ENCODE data around the gene CPNE4. TPM values are rescaled to one million over a fixed set of nuclear protein-coding genes. Genes with fewer than 3 reads are reported as not detected.

The CPNE4 gene
- total RNA-seq, 1 donor from 2014 or later, result 2.7 TPM

DNA sequence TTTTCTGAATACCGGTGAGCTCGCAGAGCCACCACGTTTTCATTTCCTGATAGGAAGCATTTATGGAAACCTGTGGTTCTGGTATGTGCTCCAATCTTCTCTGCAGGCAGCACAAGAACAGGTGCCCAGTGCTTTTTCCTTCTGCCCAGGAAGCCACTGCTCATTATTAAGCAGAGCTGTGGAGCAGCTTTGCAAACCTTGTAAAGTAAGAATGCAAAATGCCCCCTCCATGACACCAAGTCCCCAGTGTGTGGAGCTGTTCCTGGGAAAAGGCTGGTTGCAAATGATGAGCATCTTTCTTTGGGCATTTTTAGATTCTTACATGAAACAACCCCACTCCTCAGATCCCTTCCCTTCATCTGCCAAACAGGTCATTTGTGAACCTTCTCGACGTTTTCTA is 466.4 kb downstream of the CPNE4 start:
- no peaks in the 10 kb centered on the region for H3K27me3 Mint-ChIP-seq (ENCODE audit: unreplicated experiment)
- no peak overlapping the region for H3K27ac Mint-ChIP-seq (ENCODE audit: unreplicated experiment)
- no peak for TF ChIP-seq CTCF (IDR thresholded peaks at IDR 0.05; ENCODE audit: partially characterized antibody, unreplicated experiment)
- no peaks in the 10 kb centered on the region for H3K36me3 Mint-ChIP-seq (ENCODE audit: unreplicated experiment)
- no peak overlapping the region for H3K4me3 Mint-ChIP-seq (ENCODE audit: unreplicated experiment)
- no peaks in the 10 kb centered on the region for H3K9me3 Mint-ChIP-seq (ENCODE audit: unreplicated experiment)
- no peak for DNase-seq
- no peaks in the 10 kb centered on the region for H3K4me1 Mint-ChIP-seq (ENCODE audit: low read depth, unreplicated experiment)

DNA sequence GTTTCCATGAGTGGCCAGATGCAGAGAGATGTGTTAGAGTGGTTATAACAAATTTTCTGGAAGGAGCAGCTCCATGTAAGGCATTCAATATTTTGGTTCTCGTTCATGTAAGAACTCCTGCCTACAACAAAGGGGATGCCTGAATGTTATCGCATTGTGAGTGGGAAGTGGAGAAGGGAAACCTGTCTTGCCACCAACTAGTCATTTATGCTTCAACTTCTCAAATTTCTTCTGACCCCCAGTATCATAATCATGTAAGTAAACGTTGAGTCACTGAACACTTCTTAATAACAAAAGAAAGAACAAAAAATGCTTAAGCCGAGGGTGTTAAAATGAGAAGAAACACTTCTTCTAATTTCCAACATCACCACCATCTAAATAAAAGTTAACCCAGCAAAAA is 470.0 kb downstream of the CPNE4 start:
- H3K9me3 Mint-ChIP-seq (ENCODE audit: unreplicated experiment), result no peaks in the 10 kb centered on the region
- no peak overlapping the region for H3K4me3 Mint-ChIP-seq (ENCODE audit: unreplicated experiment)
- H3K27me3 Mint-ChIP-seq (ENCODE audit: unreplicated experiment), result no peaks in the 10 kb centered on the region
- TF ChIP-seq CTCF (IDR thresholded peaks at IDR 0.05; ENCODE audit: partially characterized antibody, unreplicated experiment), result no peak
- no peak overlapping the region for H3K27ac Mint-ChIP-seq (ENCODE audit: unreplicated experiment)
- H3K4me1 Mint-ChIP-seq (ENCODE audit: low read depth, unreplicated experiment), result no peaks in the 10 kb centered on the region
- no peak for DNase-seq
- H3K36me3 Mint-ChIP-seq (ENCODE audit: unreplicated experiment), result no peaks in the 10 kb centered on the region

- H3K27me3 Mint-ChIP-seq (ENCODE audit: unreplicated experiment), result no peaks in the 10 kb centered on the region
- no peak overlapping the region for H3K4me3 Mint-ChIP-seq (ENCODE audit: unreplicated experiment)
- no peaks in the 10 kb centered on the region for H3K9me3 Mint-ChIP-seq (ENCODE audit: unreplicated experiment)
- no peak for DNase-seq
- H3K36me3 Mint-ChIP-seq (ENCODE audit: unreplicated experiment), result no peaks in the 10 kb centered on the region
- TF ChIP-seq CTCF (IDR thresholded peaks at IDR 0.05; ENCODE audit: partially characterized antibody, unreplicated experiment), result no peak
- no peaks in the 10 kb centered on the region for H3K4me1 Mint-ChIP-seq (ENCODE audit: low read depth, unreplicated experiment)
- no peak overlapping the region for H3K27ac Mint-ChIP-seq (ENCODE audit: unreplicated experiment)
Observed at GRCh38 chr3:131561511-131561910, 473.3 kb downstream of the CPNE4 start.

- Mint-ChIP-seq H3K27me3 (ENCODE audit: unreplicated experiment) (no peaks in the 10 kb centered on the region), H3K36me3 (ENCODE audit: unreplicated experiment) (no peaks in the 10 kb centered on the region), H3K27ac (ENCODE audit: unreplicated experiment) (no peak overlapping the region), H3K4me1 (ENCODE audit: low read depth, unreplicated experiment) (no peaks in the 10 kb centered on the region), H3K9me3 (ENCODE audit: unreplicated experiment) (no peaks in the 10 kb centered on the region), H3K4me3 (ENCODE audit: unreplicated experiment) (no peak overlapping the region)
- TF ChIP-seq CTCF (IDR thresholded peaks at IDR 0.05; ENCODE audit: partially characterized antibody, unreplicated experiment), result no peak
- DNase-seq, result no peak
Observed at GRCh38 chr3:131560795-131561194, 474.0 kb downstream of the CPNE4 start.

DNA sequence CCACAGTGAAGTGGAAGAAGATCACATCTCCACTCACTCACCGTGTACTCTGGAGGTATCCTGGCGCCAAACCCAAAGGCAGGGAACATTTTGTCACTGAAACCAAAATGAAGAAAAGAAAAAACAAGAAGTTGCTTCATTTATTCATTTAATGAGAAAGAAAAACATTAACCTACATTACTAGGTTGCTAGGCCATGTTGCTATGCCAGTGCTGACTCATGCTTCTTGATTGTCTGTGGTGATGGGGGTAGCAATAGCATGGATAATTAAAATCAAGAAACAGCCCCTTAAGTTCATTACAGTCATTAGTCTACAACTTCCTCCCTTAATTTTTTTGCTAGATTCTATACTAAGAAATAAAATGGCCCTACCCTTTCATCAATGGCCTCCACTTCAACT is 479.4 kb downstream of the CPNE4 start:
- Mint-ChIP-seq H3K27ac (ENCODE audit: unreplicated experiment) (no peak overlapping the region), H3K36me3 (ENCODE audit: unreplicated experiment) (no peaks in the 10 kb centered on the region), H3K27me3 (ENCODE audit: unreplicated experiment) (no peaks in the 10 kb centered on the region), H3K9me3 (ENCODE audit: unreplicated experiment) (no peaks in the 10 kb centered on the region), H3K4me1 (ENCODE audit: low read depth, unreplicated experiment) (peaks cover 5% of the 10 kb centered on the region), H3K4me3 (ENCODE audit: unreplicated experiment) (no peak overlapping the region)
- TF ChIP-seq CTCF (IDR thresholded peaks at IDR 0.05; ENCODE audit: partially characterized antibody, unreplicated experiment), result no peak
- DNase-seq, result no peak

Measured in glutamatergic neuron (in vitro differentiated cells).